SU-DHL-6 (cell line): ENCODE data around the gene ZC3H4.
"Not testable (repeated sequence)": the region's sequence is repeated elsewhere in the genome, so short reads cannot be mapped to it uniquely, and the experiment has no call there.

ENCODE experiments used
- H2AFZ ChIP-seq: fragments of 200-600 bp; sonication (generic); 2 replicates; pipeline ENCODE4 v1.6.1; 2014; ENCODE audit warnings: low read depth, mild to moderate bottlenecking, moderate library complexity, mixed read lengths, antibody characterized with exemption, low read length; ENCODE audit not compliant: severe bottlenecking
- H3F3A ChIP-seq: fragments of 200-600 bp; shearing (Covaris generic); 2 replicates; pipeline ENCODE4 v1.6.0; 2016; ENCODE audit warnings: antibody characterized with exemption, mild to moderate bottlenecking; ENCODE audit not compliant: insufficient read depth
- H3K27ac ChIP-seq: fragments of 200-600 bp; sonication (generic); 2 replicates; pipeline ENCODE4 v1.5.1; 2016; ENCODE audit warnings: low read depth, mild to moderate bottlenecking, low read length, moderate library complexity, mixed read lengths
- H3K27me3 ChIP-seq: fragments of 200-600 bp; sonication (generic), shearing (Covaris generic); 2 replicates; pipeline ENCODE4 v1.6.0; 2014; ENCODE audit warnings: mild to moderate bottlenecking, low read length
- H3K36me3 ChIP-seq: fragments of 200-600 bp; sonication (generic); 2 replicates; pipeline ENCODE4 v1.6.1; 2014; ENCODE audit warnings: mild to moderate bottlenecking, low read length, mixed read lengths
- H3K4me2 ChIP-seq: fragments of 300-600, 200-600 bp; shearing (Covaris generic), sonication (generic); 2 replicates; pipeline ENCODE4 v1.6.0; 2014; ENCODE audit warnings: low read length, low read depth, mild to moderate bottlenecking; ENCODE audit not compliant: poor library complexity, severe bottlenecking
- H3K4me3 ChIP-seq: fragments of 200-600 bp; sonication (generic); 2 replicates; pipeline ENCODE4 v1.5.1; 2014; ENCODE audit warnings: antibody characterized with exemption, low read length, mild to moderate bottlenecking, mixed read lengths; ENCODE audit not compliant: insufficient read depth, poor library complexity, severe bottlenecking
- H3K79me2 ChIP-seq: fragments of 200-600 bp; sonication (generic); 2 replicates; pipeline ENCODE4 v1.6.1; 2014; ENCODE audit warnings: mild to moderate bottlenecking, low read length, moderate library complexity; ENCODE audit not compliant: insufficient read depth
- H3K9ac ChIP-seq: fragments of 200-600 bp; sonication (generic); 2 replicates; pipeline ENCODE4 v1.7.0; 2014; ENCODE audit warnings: mild to moderate bottlenecking, low read length
- H3K9me2 ChIP-seq: fragments of 200-600 bp; sonication (generic); replicated peaks from 2 replicates; pipeline ENCODE4 v1.6.1; 2014; ENCODE audit warnings: low read length; ENCODE audit not compliant: insufficient read depth
- H3K9me3 ChIP-seq: fragments of 200-600 bp; sonication (generic); 2 replicates; pipeline ENCODE4 v1.6.1; 2014; ENCODE audit warnings: low read length, mixed read lengths; ENCODE audit not compliant: insufficient read depth
- H4K20me1 ChIP-seq: fragments of 200-600 bp; sonication (generic); 2 replicates; pipeline ENCODE4 v1.6.1; 2014; ENCODE audit warnings: low read depth, mild to moderate bottlenecking, antibody characterized with exemption, low read length, moderate library complexity, mixed read lengths
- EZH2phosphoT487 ChIP-seq: fragments of 200-600 bp; sonication (generic), shearing (Covaris generic); conservative IDR thresholded peaks from 2 replicates; pipeline ENCODE4 v1.6.1; 2018; ENCODE audit warnings: mild to moderate bottlenecking, antibody characterized with exemption, low read length, moderate library complexity, mixed read lengths
- TF ChIP-seq, protein P1 (sequence below): fragments of 200-600 bp; sonication (generic); IDR thresholded peaks from one replicate; pipeline ENCODE4 v1.5.1; 2017; ENCODE audit warnings: antibody characterized with exemption, mild to moderate bottlenecking, low read length, moderate library complexity; ENCODE audit not compliant: insufficient read depth, poor library complexity, severe bottlenecking

Gene ZC3H4

DNA sequence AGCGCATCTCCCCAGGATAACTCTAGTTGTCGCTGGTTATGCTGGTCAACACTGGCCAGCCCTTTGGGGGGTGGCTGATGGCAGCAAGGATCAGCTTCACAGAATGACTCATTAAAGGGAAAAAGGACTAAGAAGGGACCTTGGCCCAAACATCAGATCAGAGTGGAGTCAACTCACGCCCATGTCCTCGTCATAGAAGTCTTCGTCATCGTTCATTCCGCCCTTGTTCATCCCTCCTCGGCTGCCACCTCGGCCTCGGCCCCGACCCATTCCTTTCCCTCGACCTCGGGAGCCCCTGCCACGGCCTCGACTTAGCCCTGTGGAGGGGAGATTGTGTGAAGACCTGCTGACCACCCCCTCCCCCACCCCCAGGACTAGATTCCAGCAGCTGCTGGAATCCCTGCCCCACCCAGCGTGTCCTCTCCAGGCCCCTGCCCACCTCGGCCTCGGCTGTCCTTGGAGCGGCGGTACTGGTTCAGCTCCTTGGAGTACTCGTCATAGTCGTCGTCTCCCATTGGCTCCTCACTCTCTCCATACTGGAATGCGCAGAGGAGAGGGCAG lies 28.6 kb downstream of the ZC3H4 start:
- H2AFZ ChIP-seq, result no peak overlapping the region
- H3K4me3 ChIP-seq, result no peak overlapping the region
- H3F3A ChIP-seq, result peaks cover 4% of the 10 kb centered on the region; the same call in 1 of the 2 replicates
- no peaks in the 10 kb centered on the region for H3K9me2 ChIP-seq
- H3K4me2 ChIP-seq, result no peak overlapping the region
- no peaks in the 10 kb centered on the region for H4K20me1 ChIP-seq
- H3K9me3 ChIP-seq, result no peaks in the 10 kb centered on the region
- no peaks in the 10 kb centered on the region for H3K79me2 ChIP-seq
- no peaks in the 10 kb centered on the region for H3K27me3 ChIP-seq
- H3K9ac ChIP-seq, result no peak overlapping the region
- 0 out of 2 replicates have a peak, but pooled peaks cover 7% of the 10 kb centered on the region for H3K36me3 ChIP-seq
- no peak overlapping the region for H3K27ac ChIP-seq
- TF ChIP-seq EZH2phosphoT487, result no peak
- TF ChIP-seq, protein P1, sequence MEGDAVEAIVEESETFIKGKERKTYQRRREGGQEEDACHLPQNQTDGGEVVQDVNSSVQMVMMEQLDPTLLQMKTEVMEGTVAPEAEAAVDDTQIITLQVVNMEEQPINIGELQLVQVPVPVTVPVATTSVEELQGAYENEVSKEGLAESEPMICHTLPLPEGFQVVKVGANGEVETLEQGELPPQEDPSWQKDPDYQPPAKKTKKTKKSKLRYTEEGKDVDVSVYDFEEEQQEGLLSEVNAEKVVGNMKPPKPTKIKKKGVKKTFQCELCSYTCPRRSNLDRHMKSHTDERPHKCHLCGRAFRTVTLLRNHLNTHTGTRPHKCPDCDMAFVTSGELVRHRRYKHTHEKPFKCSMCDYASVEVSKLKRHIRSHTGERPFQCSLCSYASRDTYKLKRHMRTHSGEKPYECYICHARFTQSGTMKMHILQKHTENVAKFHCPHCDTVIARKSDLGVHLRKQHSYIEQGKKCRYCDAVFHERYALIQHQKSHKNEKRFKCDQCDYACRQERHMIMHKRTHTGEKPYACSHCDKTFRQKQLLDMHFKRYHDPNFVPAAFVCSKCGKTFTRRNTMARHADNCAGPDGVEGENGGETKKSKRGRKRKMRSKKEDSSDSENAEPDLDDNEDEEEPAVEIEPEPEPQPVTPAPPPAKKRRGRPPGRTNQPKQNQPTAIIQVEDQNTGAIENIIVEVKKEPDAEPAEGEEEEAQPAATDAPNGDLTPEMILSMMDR, result no peak

DNA sequence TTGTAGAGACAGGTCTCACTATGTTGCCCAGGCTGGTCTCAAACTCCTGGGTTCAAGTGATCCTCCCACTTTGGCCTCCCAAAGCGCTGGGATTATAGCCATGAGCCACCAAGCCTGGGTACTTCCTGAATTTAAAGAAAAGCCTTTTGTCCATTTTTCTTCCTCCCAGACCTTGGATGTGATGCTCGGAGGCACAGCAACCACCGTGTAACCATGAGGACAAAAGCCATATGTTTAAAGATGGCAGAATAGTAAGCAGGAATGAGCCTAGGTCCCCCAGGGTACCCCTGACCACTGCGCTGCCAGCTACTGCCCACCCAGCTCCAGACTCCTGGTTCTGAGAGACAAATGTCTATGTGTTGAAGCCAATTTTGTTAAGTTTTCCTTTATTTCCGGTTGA lies 31.1 kb downstream of the ZC3H4 start:
- Histone ChIP-seq H3K9me2 (no peaks in the 10 kb centered on the region), H3K4me2 (no peak overlapping the region), H3K9ac (no peak overlapping the region), H3K36me3 (peaks cover 12% of the 10 kb centered on the region; the same call in 1 of the 2 replicates), H3K27ac (no peak overlapping the region), H3K9me3 (no peaks in the 10 kb centered on the region), H3K4me3 (no peak overlapping the region), H4K20me1 (no peaks in the 10 kb centered on the region), H3K79me2 (no peaks in the 10 kb centered on the region), H2AFZ (no peak overlapping the region), H3K27me3 (no peaks in the 10 kb centered on the region), H3F3A (peaks cover 6% of the 10 kb centered on the region; the same call in 1 of the 2 replicates)
- TF ChIP-seq, protein P1, result no peak
- no peak for TF ChIP-seq EZH2phosphoT487

DNA sequence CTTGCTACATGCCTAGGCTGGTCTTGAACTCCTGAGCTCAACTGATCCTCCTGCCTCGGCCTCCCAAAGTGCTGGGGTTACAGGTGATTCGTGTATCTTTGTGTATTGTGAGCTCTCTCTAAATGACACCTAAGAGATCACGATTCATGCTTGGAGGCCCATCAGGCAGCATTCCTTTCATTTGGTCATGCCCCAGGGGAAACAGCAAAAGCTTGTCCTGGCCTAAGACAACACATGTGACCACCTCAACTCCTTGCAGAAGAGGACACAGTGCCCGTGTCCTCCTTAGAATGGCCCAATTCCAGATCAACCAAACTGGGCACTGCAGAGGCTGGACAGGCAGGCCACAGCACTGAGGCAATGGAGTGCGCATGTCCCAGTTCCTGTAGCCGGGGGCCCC lies 32.5 kb downstream of the ZC3H4 start:
- Histone ChIP-seq H3K9me3 (no peaks in the 10 kb centered on the region), H3K79me2 (no peaks in the 10 kb centered on the region), H3K4me2 (no peak overlapping the region), H3K9ac (no peak overlapping the region), H3K9me2 (no peaks in the 10 kb centered on the region), H3K27me3 (no peaks in the 10 kb centered on the region), H3K27ac (no peak overlapping the region), H4K20me1 (no peaks in the 10 kb centered on the region), H2AFZ (no peak overlapping the region), H3K4me3 (no peak overlapping the region), H3K36me3 (peaks cover 12% of the 10 kb centered on the region; the same call in 1 of the 2 replicates), H3F3A (peaks cover 6% of the 10 kb centered on the region; the same call in 1 of the 2 replicates)
- TF ChIP-seq, protein P1, result no peak
- no peak for TF ChIP-seq EZH2phosphoT487

DNA sequence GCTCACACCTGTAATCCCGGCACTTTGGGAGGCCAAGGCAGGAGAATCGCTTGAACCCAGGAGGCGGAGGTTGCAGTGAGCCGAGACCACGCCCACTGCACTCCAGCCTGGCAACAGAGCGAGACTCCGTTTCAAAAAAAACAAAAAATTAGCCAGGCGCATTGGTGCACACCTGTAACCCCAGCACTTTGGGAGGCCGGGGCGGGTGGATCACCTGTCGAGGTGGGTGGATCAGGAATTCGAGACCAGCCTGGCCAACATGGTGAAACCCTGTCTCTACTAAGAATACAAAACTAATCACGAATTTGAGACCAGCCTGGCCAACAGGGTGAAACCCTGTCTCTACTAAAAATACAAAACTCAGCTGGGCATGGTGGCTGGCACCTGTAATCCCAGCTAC lies 35.2 kb downstream of the ZC3H4 start:
- not testable (repeated sequence) for H3K79me2 ChIP-seq, H4K20me1 ChIP-seq, H3K27me3 ChIP-seq, H3K9me3 ChIP-seq, H3K4me2 ChIP-seq, H3K36me3 ChIP-seq, H3K27ac ChIP-seq, H3K9me2 ChIP-seq, H3F3A ChIP-seq, H2AFZ ChIP-seq, H3K4me3 ChIP-seq, H3K9ac ChIP-seq
